MG63 (cell line): ENCODE data around the gene PLEKHH2. TPM values are rescaled to one million over a fixed set of nuclear protein-coding genes. Genes with fewer than 3 reads are reported as not detected.

ENCODE experiments used
- DNase-seq: peaks from one replicate; pipeline ENCODE4 v3.0.0-alpha.2; 2020
- H3K27me3 ChIP-seq: fragments of 250-450 bp; sonication (Bioruptor Pico); 2 replicates; pipeline ENCODE4 v1.5.1; 2020; ENCODE audit warnings: mild to moderate bottlenecking, moderate library complexity
- H3K36me3 ChIP-seq: fragments of 250-450 bp; sonication (Bioruptor Pico); 2 replicates; pipeline ENCODE4 v1.5.1; 2020; ENCODE audit warnings: mild to moderate bottlenecking, moderate library complexity
- H3K4me3 ChIP-seq: fragments of 250-450 bp; sonication (Bioruptor Pico); 2 replicates; pipeline ENCODE4 v1.5.1; 2020; ENCODE audit warnings: mild to moderate bottlenecking, moderate library complexity
- H3K9me3 ChIP-seq: fragments of 250-450 bp; sonication (Bioruptor Pico); 2 replicates; pipeline ENCODE4 v1.5.1; 2020; ENCODE audit warnings: mild to moderate bottlenecking, moderate library complexity
- total RNA-seq: library from RNA; depleted of rRNA; stranded (reverse); fragments of >200 nt; shearing (Covaris generic); gene quantifications from 2 replicates; pipeline ENCODE4 v1.2.3, GENCODE V29; 2014; ENCODE audit warnings: low replicate concordance; rRNA removed

PLEKHH2 gene
- total RNA-seq, 1 experiment from 2014 or later = 1.2 TPM

DNA sequence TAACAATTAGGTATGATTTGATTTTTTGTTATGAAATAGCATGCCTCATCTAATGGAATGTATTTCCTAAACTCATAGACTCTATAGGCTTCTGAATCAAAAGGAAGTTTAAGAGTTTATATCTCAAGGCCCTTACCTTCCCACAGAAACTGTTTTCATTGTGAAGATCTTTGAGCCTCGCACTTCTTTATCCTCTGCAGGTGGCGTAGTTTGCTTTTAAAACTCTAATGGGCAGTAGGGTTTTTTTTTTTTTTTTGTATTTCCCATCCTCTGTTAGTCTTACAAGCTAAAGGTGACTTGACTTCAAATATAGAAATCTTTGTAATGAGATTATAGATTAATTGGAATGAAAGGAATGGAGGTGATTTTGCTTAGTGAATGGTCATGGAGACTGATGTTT, 165.1 kb downstream of the PLEKHH2 start:
- Histone ChIP-seq H3K9me3 (no peaks in the 10 kb centered on the region), H3K27me3 (no peaks in the 10 kb centered on the region), H3K36me3 (no peaks in the 10 kb centered on the region), H3K4me3 (no peak overlapping the region)
- DNase-seq = no peak

DNA sequence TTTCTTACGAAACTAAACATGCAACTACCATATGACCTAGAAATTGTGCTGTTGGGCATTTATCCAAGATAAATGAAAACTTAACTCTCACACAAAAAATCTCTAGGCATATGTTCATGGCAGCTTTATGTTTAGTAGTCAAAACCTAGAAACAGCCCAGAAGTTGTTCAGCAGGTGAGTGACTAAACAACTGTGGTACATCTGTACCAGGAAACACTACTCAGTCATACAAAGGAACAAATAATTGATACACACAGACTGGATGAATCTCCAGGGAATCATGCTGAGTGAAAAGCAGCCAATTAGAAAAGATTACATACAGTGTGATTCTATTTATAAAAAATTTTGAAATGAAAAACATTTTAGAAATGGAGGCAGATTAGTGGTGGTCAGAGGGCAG, 166.1 kb downstream of the PLEKHH2 start:
- H3K36me3 ChIP-seq = no peaks in the 10 kb centered on the region
- no peaks in the 10 kb centered on the region for H3K9me3 ChIP-seq
- no peak overlapping the region for H3K4me3 ChIP-seq
- no peaks in the 10 kb centered on the region for H3K27me3 ChIP-seq
- DNase-seq = no peak

DNA sequence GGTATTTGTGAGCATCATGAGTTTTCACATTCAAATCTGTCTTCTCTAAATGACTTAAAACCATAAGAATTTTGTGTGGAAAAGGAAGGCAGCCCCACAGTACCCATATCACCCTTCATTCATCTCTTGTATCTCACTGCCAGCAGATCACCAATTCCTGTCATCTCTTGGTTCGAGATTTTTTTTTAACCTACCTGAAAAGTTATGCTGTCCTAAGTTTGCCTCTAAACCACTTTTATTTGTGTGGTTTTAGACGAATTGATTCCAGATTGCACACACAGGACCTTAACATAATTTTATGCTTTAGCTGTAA, 169.6 kb downstream of the PLEKHH2 start:
- Histone ChIP-seq H3K4me3 (no peak overlapping the region), H3K9me3 (no peaks in the 10 kb centered on the region), H3K27me3 (no peaks in the 10 kb centered on the region), H3K36me3 (no peaks in the 10 kb centered on the region)
- no peak for DNase-seq

DNA sequence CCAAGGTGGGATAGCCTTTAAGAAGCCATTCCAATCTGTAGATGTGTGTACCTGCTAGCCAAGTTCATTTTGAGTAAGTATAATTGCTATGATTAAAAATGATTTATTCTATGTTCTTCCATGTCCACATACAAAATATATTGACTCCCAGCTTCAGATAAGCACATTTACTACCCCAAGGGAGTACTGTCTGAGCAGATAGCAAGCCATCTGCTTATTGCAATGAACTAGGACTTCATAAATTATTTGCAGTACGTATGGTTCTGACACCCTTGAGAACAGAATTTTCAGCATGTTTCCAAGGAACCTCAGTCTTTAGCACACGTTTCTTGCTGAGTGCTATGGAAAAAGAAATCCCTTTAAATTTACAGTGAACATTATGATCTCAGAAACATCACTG, 173.4 kb downstream of the PLEKHH2 start:
- Histone ChIP-seq H3K36me3 (no peaks in the 10 kb centered on the region), H3K9me3 (no peaks in the 10 kb centered on the region), H3K27me3 (no peaks in the 10 kb centered on the region), H3K4me3 (no peak overlapping the region)
- DNase-seq = no peak

DNA sequence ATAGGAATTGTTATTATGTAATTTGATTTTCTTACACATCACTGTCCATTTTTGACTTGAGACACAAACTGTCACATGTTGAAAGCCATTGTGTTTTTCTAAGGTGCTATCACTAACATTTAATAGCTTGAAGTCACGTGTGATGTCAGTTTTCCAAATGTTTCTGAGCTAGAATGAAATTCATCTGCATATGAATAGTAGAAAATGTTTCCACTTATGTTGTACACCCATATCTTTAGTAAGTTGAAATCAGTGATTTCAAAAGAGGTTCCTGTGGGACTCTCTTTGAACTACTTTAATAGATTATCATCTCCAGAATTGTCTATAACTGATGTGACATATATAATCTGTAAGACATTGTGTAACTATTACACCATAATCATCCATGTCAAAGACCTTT, 173.8 kb downstream of the PLEKHH2 start:
- DNase-seq = no peak
- H3K36me3 ChIP-seq = no peaks in the 10 kb centered on the region
- no peaks in the 10 kb centered on the region for H3K27me3 ChIP-seq
- no peaks in the 10 kb centered on the region for H3K9me3 ChIP-seq
- no peak overlapping the region for H3K4me3 ChIP-seq

DNA sequence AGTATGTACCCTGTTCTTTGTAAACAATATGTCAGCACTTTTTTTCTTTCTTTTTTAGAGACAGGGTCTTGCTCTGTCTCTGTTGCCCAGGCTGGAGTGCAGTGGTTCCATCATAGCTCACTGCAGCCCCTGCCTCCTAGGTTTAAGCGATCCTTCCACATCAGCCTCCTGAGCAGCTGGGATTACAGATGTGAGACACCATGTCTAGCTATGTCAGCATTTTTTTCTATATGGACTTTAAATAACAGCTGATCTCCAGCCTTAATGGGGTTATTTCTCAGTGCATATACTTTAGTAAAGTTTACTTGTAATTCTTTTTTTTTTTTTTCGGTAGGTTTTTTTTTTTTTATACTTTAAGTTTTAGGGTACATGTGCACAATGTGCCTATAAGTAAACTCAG, 174.9 kb downstream of the PLEKHH2 start:
- DNase-seq = no peak
- Histone ChIP-seq H3K36me3 (no peaks in the 10 kb centered on the region), H3K27me3 (no peaks in the 10 kb centered on the region), H3K9me3 (no peaks in the 10 kb centered on the region), H3K4me3 (no peak overlapping the region)

DNA sequence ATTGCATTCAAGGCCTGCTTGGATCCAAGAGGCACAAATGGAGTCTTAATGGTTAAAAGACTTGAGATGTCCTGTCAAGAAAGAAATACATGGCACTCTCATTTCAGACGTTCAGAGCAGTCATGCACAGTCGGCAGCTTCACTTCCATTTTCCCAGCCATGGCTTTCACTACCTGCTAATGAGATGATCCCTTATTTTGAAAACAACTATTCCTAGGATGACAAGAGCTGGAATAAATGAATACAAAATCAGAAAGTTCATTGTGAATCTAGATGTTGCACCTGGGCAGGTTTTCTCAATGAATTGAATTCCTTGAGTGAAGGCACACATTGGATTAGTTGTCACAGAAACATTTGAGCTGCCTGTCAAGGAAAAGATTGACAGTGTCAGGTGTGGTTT, 175.9 kb downstream of the PLEKHH2 start:
- H3K27me3 ChIP-seq = no peaks in the 10 kb centered on the region
- no peak for DNase-seq
- H3K36me3 ChIP-seq = no peaks in the 10 kb centered on the region
- no peaks in the 10 kb centered on the region for H3K9me3 ChIP-seq
- no peak overlapping the region for H3K4me3 ChIP-seq

DNA sequence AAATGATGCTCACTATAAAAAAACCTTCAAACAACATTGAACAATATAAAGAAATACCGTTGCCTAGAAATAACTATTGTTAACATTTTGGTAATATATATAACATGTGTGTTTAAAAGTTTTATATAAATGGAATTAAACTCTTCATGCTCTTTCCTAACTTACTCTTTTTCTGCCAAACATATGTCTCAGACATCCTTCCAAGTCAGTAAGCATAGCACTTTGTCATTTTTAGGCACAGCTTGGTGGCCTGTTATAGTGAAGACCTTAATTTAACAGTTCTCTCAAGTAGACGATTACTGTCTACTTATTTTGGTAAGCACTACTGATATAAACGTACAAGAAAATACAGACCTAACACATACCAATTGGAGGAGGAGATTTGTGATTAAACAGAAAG, 177.7 kb downstream of the PLEKHH2 start:
- DNase-seq = no peak
- Histone ChIP-seq H3K9me3 (no peaks in the 10 kb centered on the region), H3K36me3 (no peaks in the 10 kb centered on the region), H3K27me3 (no peaks in the 10 kb centered on the region), H3K4me3 (no peak overlapping the region)

Other genes starting within 250 kb of the PLEKHH2 start
- gene THADA, start 41.2 kb upstream of the PLEKHH2 start, total RNA-seq = 27.1 and 37.4 TPM in 2 replicates
- gene C1GALT1C1L, start 39.2 kb downstream of the PLEKHH2 start, total RNA-seq = not detected in 2 replicates
- 22.4 and 22.5 TPM in 2 replicates for gene DYNC2LI1, start 136.8 kb downstream of the PLEKHH2 start, total RNA-seq
- not detected in 2 replicates for gene ABCG5, start 201.6 kb downstream of the PLEKHH2 start, total RNA-seq
- not detected in 2 replicates for gene ABCG8, start 201.7 kb downstream of the PLEKHH2 start, total RNA-seq